ENCODE measurements around the gene LAMTOR2. TPM values are rescaled to one million over a fixed set of nuclear protein-coding genes. Genes with fewer than 3 reads are reported as not detected.

The LAMTOR2 gene
- 10 to 100 TPM; 41.3 to 61.0 TPM for total RNA-seq

- ChIA-PET POLR2A (no interaction called here), CTCF (interaction anchor here (0.5 to 1.5 kb wide), 4 partner anchors 29 to 244 kb away, joined by 3 to 6 read pairs (median 4); no protein-coding TSS in a partner anchor)
- Mint-ChIP-seq H3K27me3 (no peaks in the 10 kb centered on the region), H3K36me3 (ENCODE audit: low read depth) (peaks cover 10% of the 10 kb centered on the region), H3K9me3 (no peaks in the 10 kb centered on the region), H3K4me1 (peaks cover 27% of the 10 kb centered on the region), H3K4me3 (peak within 1 kb of the TSS; percentile 88), H3K27ac (peak within 1 kb of the TSS; percentile 89)
- peak; percentile 98 for DNase-seq
These were observed at the start of gene LAMTOR2 for GRCh38 chr1:156054500-156055280. Gene LAMTOR2, plus strand, starts transcription at chr1:156054782. Its CDS starts 108 bp downstream, at chr1:156054890.

GRCh38 chr1:156004843-156005584, 49.6 kb upstream of the LAMTOR2 start:
- ChIA-PET CTCF (interaction anchor here (0.5 to 2.2 kb wide), 4 partner anchors 9 to 177 kb away, joined by 3 to 6 read pairs (median 4); no protein-coding TSS in a partner anchor), POLR2A (interaction anchor here (0.6 kb wide), 1 partner anchor 58 kb away, joined by 3 read pairs; no protein-coding TSS in a partner anchor)
- H3K4me3 Mint-ChIP-seq, result peak overlapping the region; percentile 39
- peaks cover 38% of the 10 kb centered on the region for H3K4me1 Mint-ChIP-seq
- H3K27ac Mint-ChIP-seq, result peak overlapping the region; percentile 86
- no peaks in the 10 kb centered on the region for H3K9me3 Mint-ChIP-seq
- H3K27me3 Mint-ChIP-seq, result no peaks in the 10 kb centered on the region
- DNase-seq, result peak; percentile 47
- peaks cover 25% of the 10 kb centered on the region for H3K36me3 Mint-ChIP-seq (ENCODE audit: low read depth)

- peak overlapping the region; percentile 77 for H3K27ac Mint-ChIP-seq
- H3K36me3 Mint-ChIP-seq (ENCODE audit: low read depth), result peaks cover 41% of the 10 kb centered on the region
- H3K9me3 Mint-ChIP-seq, result no peaks in the 10 kb centered on the region
- no peak for DNase-seq
- H3K4me1 Mint-ChIP-seq, result peaks cover 39% of the 10 kb centered on the region
- H3K4me3 Mint-ChIP-seq, result no peak overlapping the region
- ChIA-PET POLR2A (interaction anchor here (0.6 to 1.2 kb wide), 2 partner anchors 31 to 61 kb away, joined by 3 to 4 read pairs; no protein-coding TSS in a partner anchor), CTCF (interaction anchor here (0.7 to 0.9 kb wide), 2 partner anchors 28 to 63 kb away, joined by 3 read pairs; no protein-coding TSS in a partner anchor)
- H3K27me3 Mint-ChIP-seq, result no peaks in the 10 kb centered on the region
These were observed 47.8 kb upstream of the LAMTOR2 start for GRCh38 chr1:156006666-156007376.

- POLR2A ChIA-PET, result no interaction called here
- no peak for DNase-seq
- Mint-ChIP-seq H3K27me3 (no peaks in the 10 kb centered on the region), H3K36me3 (ENCODE audit: low read depth) (peaks cover 56% of the 10 kb centered on the region), H3K4me1 (peaks cover 35% of the 10 kb centered on the region), H3K4me3 (no peak overlapping the region), H3K27ac (no peak overlapping the region), H3K9me3 (no peaks in the 10 kb centered on the region)
- CTCF ChIA-PET, result interaction anchor here (1.4 kb wide), 1 partner anchor 57 kb away, joined by 5 read pairs; no protein-coding TSS in a partner anchor
These were observed 45.2 kb upstream of the LAMTOR2 start for GRCh38 chr1:156009404-156009803.

- POLR2A ChIA-PET, result no interaction called here
- no peak overlapping the region for H3K4me3 Mint-ChIP-seq
- no peaks in the 10 kb centered on the region for H3K9me3 Mint-ChIP-seq
- H3K36me3 Mint-ChIP-seq (ENCODE audit: low read depth), result peaks cover 57% of the 10 kb centered on the region
- DNase-seq, result no peak
- no peaks in the 10 kb centered on the region for H3K27me3 Mint-ChIP-seq
- CTCF ChIA-PET, result interaction anchor here (0.6 to 1.3 kb wide), 2 partner anchors 23 to 349 kb away, joined by 3 read pairs; no protein-coding TSS in a partner anchor
- H3K27ac Mint-ChIP-seq, result no peak overlapping the region
- peaks cover 18% of the 10 kb centered on the region for H3K4me1 Mint-ChIP-seq
These were observed 42.3 kb upstream of the LAMTOR2 start for GRCh38 chr1:156012051-156012817.

GRCh38 chr1:156014829-156015228, 39.8 kb upstream of the LAMTOR2 start:
- Mint-ChIP-seq H3K9me3 (no peaks in the 10 kb centered on the region), H3K4me1 (peaks cover 20% of the 10 kb centered on the region), H3K4me3 (no peak overlapping the region), H3K27me3 (no peaks in the 10 kb centered on the region), H3K36me3 (ENCODE audit: low read depth) (peaks cover 57% of the 10 kb centered on the region), H3K27ac (no peak overlapping the region)
- POLR2A ChIA-PET, result no interaction called here
- no peak for DNase-seq
- CTCF ChIA-PET, result interaction anchor here (0.6 kb wide), 1 partner anchor 57 kb away, joined by 3 read pairs; no protein-coding TSS in a partner anchor

- Mint-ChIP-seq H3K36me3 (ENCODE audit: low read depth) (peaks cover 30% of the 10 kb centered on the region), H3K27me3 (no peaks in the 10 kb centered on the region), H3K4me1 (peaks cover 27% of the 10 kb centered on the region), H3K27ac (peak overlapping the region; percentile 95), H3K9me3 (no peaks in the 10 kb centered on the region), H3K4me3 (peak overlapping the region; percentile 87)
- DNase-seq, result no peak
- CTCF ChIA-PET, result interaction anchor here (0.6 to 2.2 kb wide), 2 partner anchors 11 to 34 kb away, joined by 3 to 8 read pairs; partner anchors contain the start of gene LAMTOR2
- POLR2A ChIA-PET, result no interaction called here
These were observed 34.7 kb upstream of the LAMTOR2 start for GRCh38 chr1:156019946-156020292.

- Mint-ChIP-seq H3K4me3 (peak within 1 kb of the TSS; percentile 87), H3K27me3 (no peaks in the 10 kb centered on the region), H3K27ac (peak within 1 kb of the TSS; percentile 95), H3K4me1 (peaks cover 28% of the 10 kb centered on the region), H3K36me3 (ENCODE audit: low read depth) (peaks cover 30% of the 10 kb centered on the region), H3K9me3 (no peaks in the 10 kb centered on the region)
- POLR2A ChIA-PET, result no interaction called here
- DNase-seq, result peak; percentile 93
- CTCF ChIA-PET, result interaction anchor here (0.6 to 2.2 kb wide), 3 partner anchors 11 to 34 kb away, joined by 3 to 8 read pairs (median 4); partner anchors contain the start of gene LAMTOR2
These were observed 34.1 kb upstream of the LAMTOR2 start, which contains the start of gene SSR2 for GRCh38 chr1:156020293-156021092. Gene SSR2, minus strand, starts transcription at chr1:156020951. Its CDS starts 784 bp downstream, at chr1:156020167.

GRCh38 chr1:156021093-156021428, 33.5 kb upstream of the LAMTOR2 start:
- DNase-seq, result no peak
- POLR2A ChIA-PET, result no interaction called here
- H3K4me3 Mint-ChIP-seq, result peak overlapping the region; percentile 87
- H3K9me3 Mint-ChIP-seq, result no peaks in the 10 kb centered on the region
- peaks cover 32% of the 10 kb centered on the region for H3K4me1 Mint-ChIP-seq
- H3K27ac Mint-ChIP-seq, result peak overlapping the region; percentile 95
- CTCF ChIA-PET, result interaction anchor here (0.7 to 2.2 kb wide), 3 partner anchors 10 to 45 kb away, joined by 3 to 8 read pairs (median 4); no protein-coding TSS in a partner anchor
- H3K27me3 Mint-ChIP-seq, result no peaks in the 10 kb centered on the region
- H3K36me3 Mint-ChIP-seq (ENCODE audit: low read depth), result peaks cover 30% of the 10 kb centered on the region

- DNase-seq, result no peak
- H3K27me3 Mint-ChIP-seq, result no peaks in the 10 kb centered on the region
- H3K4me3 Mint-ChIP-seq, result no peak overlapping the region
- H3K27ac Mint-ChIP-seq, result no peak overlapping the region
- H3K9me3 Mint-ChIP-seq, result no peaks in the 10 kb centered on the region
- H3K4me1 Mint-ChIP-seq, result peaks cover 33% of the 10 kb centered on the region
- POLR2A ChIA-PET, result no interaction called here
- H3K36me3 Mint-ChIP-seq (ENCODE audit: low read depth), result peaks cover 25% of the 10 kb centered on the region
- CTCF ChIA-PET, result interaction anchor here (1.6 kb wide), 1 partner anchor 11 kb away, joined by 4 read pairs; no protein-coding TSS in a partner anchor
These were observed 32.6 kb upstream of the LAMTOR2 start for GRCh38 chr1:156021954-156022353.

GRCh38 chr1:156024801-156025200, 29.8 kb upstream of the LAMTOR2 start:
- ChIA-PET CTCF (interaction anchor here (0.6 to 1.7 kb wide), 5 partner anchors 12 to 296 kb away, joined by 3 to 11 read pairs (median 4); no protein-coding TSS in a partner anchor), POLR2A (interaction anchor here (1.0 kb wide), 1 partner anchor 27 kb away, joined by 4 read pairs; no protein-coding TSS in a partner anchor)
- H3K27ac Mint-ChIP-seq, result no peak overlapping the region
- H3K36me3 Mint-ChIP-seq (ENCODE audit: low read depth), result peaks cover 7% of the 10 kb centered on the region
- H3K4me1 Mint-ChIP-seq, result peaks cover 21% of the 10 kb centered on the region
- no peak for DNase-seq
- no peak overlapping the region for H3K4me3 Mint-ChIP-seq
- H3K27me3 Mint-ChIP-seq, result no peaks in the 10 kb centered on the region
- no peaks in the 10 kb centered on the region for H3K9me3 Mint-ChIP-seq
